ENCODE results near the gene GAP43.

GAP43 gene

DNA sequence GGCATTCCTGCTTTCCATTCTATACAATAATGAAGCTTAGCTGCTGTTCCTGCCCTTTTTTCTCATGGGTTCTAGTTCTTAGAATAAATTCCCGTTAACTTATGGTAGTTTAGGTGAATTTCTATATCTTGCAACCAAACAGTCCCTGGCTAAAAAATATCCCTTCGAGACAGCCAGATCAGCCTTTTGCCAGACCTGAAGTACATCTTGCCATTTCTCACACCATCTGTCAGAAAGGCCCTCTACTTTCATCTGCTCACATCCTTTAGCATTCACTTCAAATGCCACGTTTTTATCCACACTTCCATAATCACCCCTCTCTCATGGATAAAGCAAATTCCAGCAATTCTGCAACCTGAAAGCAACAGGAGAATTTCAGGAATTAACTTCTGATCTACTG is 145.4 kb downstream of the GAP43 start:
- FAIRE-seq, result no peak
